ENCODE measurements around the gene TUBA4A.
A peak's percentile ranks its signal among the peaks of the same experiment; 100 is the strongest.

The TUBA4A gene

DNA sequence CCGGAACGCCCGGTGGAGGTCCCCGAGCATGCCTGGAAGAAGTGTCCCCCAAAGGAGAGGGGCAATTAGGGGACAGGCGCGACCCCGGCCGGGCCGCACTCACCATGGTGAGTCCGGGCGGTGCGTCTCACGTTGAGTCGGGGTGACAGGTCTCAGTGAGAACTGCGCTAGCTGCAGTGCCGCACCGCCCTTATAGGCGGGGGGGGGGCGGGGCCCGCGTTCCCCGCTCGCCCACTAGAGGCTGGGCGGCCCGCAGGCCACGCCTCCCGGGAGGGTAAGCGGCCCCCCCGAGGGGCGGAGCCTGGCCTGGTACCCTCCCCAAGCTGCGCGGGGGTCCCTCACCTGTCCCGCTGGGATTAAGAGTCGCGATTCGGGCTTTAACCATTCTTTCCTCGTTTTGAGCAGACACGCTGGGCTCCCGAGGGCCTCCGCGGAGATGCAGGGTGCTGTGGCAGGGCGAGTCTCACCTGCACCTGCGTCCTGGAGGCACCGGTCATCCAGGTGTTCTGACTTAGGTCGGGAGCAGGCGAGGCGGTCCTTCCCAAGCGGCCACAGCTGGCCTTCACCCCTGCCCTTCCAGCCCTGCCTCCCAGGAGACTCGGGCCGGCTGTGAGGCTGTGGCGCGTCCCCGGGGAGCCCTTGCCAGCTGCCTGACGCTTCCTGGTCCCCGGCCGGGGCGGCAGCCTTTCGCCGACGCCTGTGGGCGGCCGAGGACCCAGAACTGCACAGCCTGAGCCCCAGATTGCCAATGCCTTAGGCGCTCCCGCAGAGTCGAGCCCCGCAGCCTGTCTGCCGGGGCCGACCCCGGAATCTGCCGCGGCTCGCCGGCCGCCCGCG, at the start of gene TUBA4A:
Gene TUBA4A (minus strand): TSS at position 166 of the 837 bp plus-strand sequence. CDS start 60 bp downstream, at position 106.
- in situ Hi-C loops (cut with HindIII; ENCODE audit: low sequenced_read_pairs), result no loop called here
- no peak for DNase-seq (ENCODE audit: low read depth)
- TF ChIP-seq, protein P1, sequence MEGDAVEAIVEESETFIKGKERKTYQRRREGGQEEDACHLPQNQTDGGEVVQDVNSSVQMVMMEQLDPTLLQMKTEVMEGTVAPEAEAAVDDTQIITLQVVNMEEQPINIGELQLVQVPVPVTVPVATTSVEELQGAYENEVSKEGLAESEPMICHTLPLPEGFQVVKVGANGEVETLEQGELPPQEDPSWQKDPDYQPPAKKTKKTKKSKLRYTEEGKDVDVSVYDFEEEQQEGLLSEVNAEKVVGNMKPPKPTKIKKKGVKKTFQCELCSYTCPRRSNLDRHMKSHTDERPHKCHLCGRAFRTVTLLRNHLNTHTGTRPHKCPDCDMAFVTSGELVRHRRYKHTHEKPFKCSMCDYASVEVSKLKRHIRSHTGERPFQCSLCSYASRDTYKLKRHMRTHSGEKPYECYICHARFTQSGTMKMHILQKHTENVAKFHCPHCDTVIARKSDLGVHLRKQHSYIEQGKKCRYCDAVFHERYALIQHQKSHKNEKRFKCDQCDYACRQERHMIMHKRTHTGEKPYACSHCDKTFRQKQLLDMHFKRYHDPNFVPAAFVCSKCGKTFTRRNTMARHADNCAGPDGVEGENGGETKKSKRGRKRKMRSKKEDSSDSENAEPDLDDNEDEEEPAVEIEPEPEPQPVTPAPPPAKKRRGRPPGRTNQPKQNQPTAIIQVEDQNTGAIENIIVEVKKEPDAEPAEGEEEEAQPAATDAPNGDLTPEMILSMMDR (IDR thresholded peaks at IDR 0.05; ENCODE audit: low read depth, low read length, missing control alignments), result no peak
- H3K4me3 ChIP-seq (ENCODE audit: low read depth, low read length), result peak within 1 kb of the TSS; percentile 37

DNA sequence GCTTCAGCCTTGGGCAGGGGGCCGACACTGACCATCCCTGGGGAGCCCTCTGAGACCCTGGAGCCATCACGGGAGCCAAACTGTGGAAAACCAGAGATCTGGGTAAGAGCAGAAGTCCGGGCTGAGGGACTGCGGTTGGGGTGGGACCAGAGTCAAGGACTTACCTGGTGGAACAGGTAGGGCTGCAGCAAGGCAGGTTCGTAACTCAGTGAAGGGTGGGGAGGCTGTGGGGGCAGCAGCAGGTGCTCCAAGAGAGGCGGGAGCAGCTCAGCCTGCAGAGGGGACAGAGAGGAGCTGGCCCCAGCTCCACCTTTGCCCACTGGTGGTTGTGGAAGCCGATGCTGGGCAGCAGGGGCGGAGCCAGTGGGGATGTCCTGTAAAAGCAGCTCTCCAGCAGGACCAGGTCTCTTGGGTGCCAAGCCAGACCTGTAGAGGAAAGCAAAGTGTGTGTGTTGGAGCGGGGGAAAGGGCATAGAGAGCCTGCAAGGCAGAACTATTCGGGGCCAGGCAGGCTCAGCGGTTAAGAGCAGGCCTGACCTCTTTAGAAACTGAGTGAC, 48.8 kb upstream of the TUBA4A start:
- TF ChIP-seq, protein P1 (IDR thresholded peaks at IDR 0.05; ENCODE audit: low read depth, low read length, missing control alignments), result no peak
- DNase-seq (ENCODE audit: low read depth), result no peak
- no peak overlapping the region for H3K4me3 ChIP-seq (ENCODE audit: low read depth, low read length)
- in situ Hi-C loops (cut with HindIII; ENCODE audit: low sequenced_read_pairs), result no loop called here

DNA sequence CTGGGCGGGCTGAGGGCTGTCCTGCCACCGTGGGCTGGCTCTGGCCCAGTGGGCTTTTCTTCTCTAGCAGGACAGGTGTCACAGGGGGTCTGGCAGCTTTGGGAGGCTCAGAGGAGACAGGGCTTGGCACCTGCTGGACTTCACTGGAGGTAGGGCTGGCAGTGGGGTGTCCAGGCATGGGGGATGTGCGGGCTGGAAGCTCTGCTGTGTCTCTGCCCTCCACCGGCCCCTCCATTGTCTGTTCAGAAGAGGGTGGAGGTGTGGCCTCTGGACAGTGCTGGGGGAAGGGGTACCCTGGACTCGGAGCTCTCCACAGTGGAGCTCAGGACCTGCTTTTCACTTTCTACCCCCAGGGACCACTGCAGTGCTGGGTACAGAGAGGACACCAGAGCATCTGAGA, 46.3 kb upstream of the TUBA4A start:
- DNase-seq (ENCODE audit: low read depth), result no peak
- TF ChIP-seq, protein P1 (IDR thresholded peaks at IDR 0.05; ENCODE audit: low read depth, low read length, missing control alignments), result no peak
- in situ Hi-C loops (cut with HindIII; ENCODE audit: low sequenced_read_pairs), result no loop called here
- no peak overlapping the region for H3K4me3 ChIP-seq (ENCODE audit: low read depth, low read length)

DNA sequence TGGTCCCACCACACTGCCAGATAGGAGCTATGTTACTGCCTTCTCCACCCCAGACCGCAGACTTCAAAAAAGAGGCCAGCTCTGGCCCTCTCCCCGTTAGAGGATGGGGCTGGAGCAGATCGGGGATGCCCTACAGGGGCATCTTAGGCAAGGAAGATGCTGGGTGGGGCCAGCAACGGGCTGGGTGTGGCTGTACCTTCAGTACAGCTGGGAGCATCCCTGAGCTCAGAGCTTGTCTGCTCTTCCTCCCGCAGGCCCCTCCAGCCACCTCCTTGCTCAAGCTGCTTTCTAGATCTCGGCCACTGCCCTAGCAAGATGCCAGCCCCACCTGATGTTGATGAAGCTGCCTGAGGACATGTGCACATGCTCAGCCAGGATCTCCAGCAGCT, 45.6 kb upstream of the TUBA4A start:
- in situ Hi-C loops (cut with HindIII; ENCODE audit: low sequenced_read_pairs), result no loop called here
- TF ChIP-seq, protein P1 (IDR thresholded peaks at IDR 0.05; ENCODE audit: low read depth, low read length, missing control alignments), result no peak
- H3K4me3 ChIP-seq (ENCODE audit: low read depth, low read length), result no peak overlapping the region
- DNase-seq (ENCODE audit: low read depth), result no peak

DNA sequence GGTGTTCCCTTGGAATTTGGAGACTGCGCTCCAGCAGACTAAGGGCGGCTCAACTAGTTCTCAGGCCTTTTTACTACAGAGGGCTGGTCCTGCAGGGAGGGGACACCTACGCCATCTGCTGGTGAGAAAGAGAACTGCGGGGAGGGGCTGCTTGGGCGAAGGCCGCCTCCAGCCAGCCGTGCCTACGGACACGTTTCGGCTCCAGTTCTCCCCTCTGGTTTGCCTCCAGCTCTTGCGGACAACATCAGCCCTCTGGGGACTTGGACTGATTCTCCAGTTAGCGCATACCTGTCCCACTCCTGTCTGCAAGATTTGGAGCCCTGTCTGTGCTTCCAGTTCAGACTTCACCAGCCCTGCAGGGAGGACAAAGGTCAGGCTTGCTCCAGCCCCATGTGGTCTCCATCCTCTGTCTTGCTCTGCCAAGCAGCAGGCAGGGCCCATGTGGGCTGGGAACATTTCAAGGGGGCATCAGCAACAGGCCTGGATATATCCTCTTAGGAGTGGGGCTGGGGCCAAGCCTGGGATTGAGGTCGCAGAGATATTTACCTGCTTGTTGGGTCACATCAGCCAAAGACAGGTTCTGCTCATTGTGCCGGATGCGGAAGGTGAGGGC, 45.1 kb upstream of the TUBA4A start:
- in situ Hi-C loops (cut with HindIII; ENCODE audit: low sequenced_read_pairs), result no loop called here
- TF ChIP-seq, protein P1 (IDR thresholded peaks at IDR 0.05; ENCODE audit: low read depth, low read length, missing control alignments), result peak; percentile 98
- H3K4me3 ChIP-seq (ENCODE audit: low read depth, low read length), result no peak overlapping the region
- DNase-seq (ENCODE audit: low read depth), result peak; percentile 42

DNA sequence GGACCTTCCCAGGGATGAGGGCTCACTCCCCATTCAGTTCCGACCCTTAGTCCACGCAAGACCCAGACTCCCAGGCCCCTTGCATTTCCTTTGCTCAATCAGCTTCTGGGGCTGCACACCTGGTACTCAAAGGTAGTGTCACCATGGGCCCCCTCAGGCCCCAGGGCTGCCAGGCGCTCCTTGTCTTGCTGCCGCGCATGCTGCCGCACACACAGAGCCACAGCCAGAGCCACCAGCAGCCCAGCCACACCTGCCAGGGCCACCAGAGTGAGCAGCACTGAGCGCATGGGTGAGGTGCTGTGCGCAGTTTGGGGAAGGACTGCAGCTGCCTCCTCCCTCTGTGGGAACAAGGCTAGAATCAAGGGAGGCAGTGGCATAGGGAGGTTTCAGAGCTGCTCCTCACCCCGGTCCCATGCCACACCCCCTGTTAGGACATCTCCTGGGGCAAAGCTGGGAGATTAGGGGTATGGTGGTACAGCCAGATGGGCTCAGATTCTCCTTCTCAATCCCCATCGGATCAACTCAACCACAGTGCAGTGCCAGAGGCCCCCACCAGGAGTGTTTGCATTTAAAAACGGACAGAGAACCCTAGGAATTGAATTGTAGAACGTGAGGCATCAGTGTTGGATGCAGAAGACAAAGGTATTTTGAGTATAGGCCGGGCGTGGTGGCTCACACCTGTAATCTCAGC, 44.2 kb upstream of the TUBA4A start:
- no peak for DNase-seq (ENCODE audit: low read depth)
- in situ Hi-C loops (cut with HindIII; ENCODE audit: low sequenced_read_pairs), result no loop called here
- TF ChIP-seq, protein P1 (IDR thresholded peaks at IDR 0.05; ENCODE audit: low read depth, low read length, missing control alignments), result peak; percentile 26
- no peak overlapping the region for H3K4me3 ChIP-seq (ENCODE audit: low read depth, low read length)

Measured in astrocyte of the cerebellum (primary cell).